DLD1 (cell line): ENCODE data around the gene COX5B.
"Not testable (repeated sequence)": the region's sequence is repeated elsewhere in the genome, so short reads cannot be mapped to it uniquely, and the experiment has no call there.

ENCODE experiments used
- in situ Hi-C: cut with HindIII; loops from 2 replicates; pipeline ENCODE4 v1.10.0; 2017; ENCODE audit warnings: low sequenced_read_pairs

The COX5B gene

DNA sequence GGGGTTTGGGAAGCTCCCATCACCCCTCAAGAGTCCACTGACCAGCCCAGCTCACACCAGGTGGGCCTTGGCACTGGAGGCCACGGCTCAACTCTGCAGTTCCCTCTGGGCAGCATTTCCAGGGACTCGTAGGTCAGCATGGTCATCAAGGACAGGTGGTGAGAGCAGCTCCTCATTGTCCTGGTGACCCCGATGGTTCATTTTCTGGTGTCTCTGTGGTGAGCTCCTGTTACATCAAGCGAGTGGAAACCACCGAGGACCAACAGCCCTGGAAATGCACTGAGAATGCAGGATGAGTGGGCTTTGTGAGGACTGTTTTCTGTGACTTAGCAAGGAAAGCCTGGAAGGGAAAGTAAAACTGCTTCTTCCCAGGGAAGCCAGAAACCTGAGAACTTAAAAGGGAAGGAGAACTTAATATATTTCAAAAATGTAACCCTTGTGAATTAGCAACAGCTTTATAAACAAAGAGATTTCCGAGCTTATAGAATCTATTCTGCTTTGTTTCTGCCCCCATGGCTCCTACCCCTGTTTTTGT is 26.8 kb downstream of the COX5B start:
- in situ Hi-C loops = not testable (repeated sequence)

DNA sequence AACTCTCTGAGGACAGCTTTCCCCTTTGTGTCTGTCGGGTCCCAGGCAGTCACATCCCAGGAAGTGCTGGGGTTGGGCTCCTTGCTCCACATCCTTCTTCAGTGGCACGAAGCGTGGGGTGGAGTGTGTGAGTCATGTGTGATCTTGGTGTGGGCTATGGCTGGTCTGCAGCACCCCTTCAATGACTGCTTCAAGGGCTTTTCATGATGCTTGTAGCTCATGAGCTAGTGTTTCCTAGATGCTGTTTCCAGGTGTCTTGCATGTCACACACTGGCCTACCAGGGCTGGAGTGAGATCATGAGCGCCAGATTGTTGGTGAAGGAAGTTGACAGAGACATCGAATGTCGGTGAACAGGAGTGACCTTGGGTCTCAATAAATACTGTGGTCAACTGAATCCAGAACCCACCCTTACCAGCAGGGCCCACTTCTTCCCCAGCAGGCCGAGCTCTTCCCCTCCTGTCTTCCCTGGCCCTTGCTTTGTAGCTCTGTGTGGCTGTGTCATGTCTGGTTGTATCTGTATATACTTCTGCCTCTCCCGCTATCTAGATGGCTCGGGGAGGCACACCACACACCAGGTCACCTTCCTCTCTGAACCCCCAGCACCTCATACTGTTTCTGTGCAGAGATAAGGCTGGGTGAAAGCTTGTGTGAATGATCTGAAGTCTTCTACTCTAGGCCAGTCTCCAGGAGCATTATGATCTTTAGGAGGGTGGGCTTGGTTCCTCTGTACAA is 27.5 kb downstream of the COX5B start:
- in situ Hi-C loops = no loop called here

DNA sequence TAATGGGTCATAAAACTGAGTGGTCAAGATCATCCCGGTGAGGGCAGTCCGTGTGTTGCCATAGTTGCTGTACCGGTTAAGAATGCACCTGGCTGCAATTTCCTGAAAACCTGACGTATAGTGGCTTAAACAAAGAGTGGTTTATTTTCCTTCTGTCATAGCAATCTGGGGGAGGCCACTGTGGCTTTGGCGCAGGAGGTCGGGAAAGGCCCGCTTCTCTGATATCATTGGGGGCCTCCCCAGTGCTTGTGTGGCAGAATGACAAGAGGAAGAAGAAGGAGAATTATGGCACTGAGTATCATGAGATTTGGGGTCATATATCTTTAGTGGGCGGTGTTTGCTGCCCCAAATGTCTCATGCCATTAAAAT is 28.0 kb downstream of the COX5B start:
- in situ Hi-C loops = no loop called here

DNA sequence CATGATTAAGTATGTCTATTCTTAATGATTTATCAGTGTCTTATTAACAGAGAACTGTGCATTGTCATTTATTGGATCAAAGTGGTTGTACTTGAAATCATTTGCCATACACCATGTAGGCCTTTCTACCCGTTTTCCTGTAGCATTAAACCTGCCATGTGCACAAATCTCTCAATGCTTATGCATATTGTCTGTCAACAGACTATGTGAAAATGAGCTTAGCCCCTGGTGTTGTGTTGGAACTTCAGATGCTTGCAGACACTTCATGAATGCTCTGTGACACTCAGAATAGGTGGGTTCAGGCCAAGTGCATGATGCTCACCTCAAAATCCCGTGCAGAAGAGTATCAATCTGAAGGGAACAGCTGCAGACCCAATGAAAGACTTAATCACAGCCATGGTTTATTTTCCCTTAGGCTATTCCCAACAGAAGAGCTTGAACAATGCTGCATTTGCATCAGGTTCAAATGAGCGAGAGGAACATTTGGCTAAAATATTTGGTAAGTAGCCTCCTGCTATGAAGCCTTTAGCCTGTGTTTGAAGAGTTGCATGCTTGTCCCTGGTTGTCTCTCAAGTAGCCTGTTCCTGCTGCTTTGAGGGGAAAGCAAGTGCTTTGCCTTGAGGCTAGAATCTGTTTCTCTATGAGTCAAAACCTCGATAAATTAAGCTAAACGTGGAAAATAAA is 29.7 kb downstream of the COX5B start:
- in situ Hi-C loops = no loop called here

DNA sequence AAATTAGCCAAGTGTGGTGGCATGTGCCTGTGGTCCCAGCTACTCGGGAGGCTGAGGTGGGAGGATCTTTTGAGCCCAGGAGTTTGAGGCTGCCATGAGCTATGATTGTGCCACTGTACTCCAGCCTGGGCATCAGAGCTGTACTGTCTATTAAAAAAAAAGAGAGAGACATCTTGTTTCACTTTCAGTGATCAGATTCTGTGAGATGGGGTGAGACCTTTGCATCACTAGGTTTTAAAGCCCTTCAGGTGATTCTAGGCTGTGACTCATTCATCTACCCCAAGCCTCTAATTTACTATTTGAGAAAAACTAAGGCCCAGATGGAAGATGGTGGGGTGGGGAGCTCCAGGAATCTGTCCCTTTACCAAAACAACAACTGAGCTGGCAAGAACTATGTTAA is 30.8 kb downstream of the COX5B start:
- in situ Hi-C loops = no loop called here

DNA sequence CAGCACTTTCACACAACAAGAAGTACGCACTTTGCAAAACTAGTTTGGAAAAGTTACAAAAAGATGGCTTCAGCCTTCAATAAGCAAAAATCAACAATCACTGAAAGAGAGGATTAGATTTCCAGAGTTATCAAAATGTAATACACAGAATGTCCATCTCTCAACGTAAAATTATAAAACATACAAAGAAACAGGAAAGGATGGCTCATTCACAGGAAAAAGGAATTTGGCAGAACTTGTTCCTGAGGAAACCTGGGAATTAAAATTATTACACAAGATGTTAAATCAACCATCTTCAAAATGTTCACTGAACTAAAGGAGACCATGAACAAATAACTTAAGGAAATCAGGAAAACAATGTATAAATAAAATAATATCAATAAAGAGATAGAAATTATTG is 31.6 kb downstream of the COX5B start:
- in situ Hi-C loops = no loop called here

DNA sequence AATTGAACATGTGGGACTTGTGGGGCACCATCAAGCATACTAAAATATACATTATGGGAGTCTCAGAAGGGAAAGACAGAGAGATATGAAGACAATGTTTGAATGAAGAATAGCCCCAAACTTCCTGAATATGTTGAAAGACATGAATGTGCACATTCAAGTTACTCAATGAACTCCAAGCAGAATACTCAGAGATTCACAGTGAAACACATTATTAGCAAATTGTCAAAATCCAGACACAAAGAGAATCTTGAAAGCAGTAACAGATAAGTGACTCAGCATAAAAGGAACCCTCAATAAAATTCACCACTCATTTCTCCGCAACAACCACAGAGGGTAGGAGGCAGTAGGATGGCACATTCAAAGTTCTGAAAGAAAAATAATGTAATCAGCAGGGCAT is 32.4 kb downstream of the COX5B start:
- in situ Hi-C loops = no loop called here

DNA sequence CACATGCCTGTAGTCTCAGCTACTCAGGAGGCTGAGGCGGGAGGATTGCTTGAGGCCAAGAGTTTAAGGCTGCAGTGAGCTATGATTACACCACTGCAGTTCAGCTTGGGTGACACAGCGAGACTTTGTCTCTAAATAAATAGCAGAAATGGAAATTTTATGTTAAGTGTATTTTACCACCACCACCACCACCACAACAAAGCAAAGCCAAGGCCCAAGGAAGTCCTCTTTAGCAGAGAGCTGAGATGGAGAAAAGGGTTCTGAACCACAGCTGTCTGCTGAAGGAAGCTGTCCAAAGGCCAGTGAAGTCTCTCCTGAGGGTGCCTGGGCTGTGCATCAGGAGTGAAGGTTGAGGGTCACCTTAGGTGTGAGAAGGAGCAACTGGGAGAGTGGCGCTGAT is 41.4 kb downstream of the COX5B start:
- in situ Hi-C loops = not testable (repeated sequence)

DNA sequence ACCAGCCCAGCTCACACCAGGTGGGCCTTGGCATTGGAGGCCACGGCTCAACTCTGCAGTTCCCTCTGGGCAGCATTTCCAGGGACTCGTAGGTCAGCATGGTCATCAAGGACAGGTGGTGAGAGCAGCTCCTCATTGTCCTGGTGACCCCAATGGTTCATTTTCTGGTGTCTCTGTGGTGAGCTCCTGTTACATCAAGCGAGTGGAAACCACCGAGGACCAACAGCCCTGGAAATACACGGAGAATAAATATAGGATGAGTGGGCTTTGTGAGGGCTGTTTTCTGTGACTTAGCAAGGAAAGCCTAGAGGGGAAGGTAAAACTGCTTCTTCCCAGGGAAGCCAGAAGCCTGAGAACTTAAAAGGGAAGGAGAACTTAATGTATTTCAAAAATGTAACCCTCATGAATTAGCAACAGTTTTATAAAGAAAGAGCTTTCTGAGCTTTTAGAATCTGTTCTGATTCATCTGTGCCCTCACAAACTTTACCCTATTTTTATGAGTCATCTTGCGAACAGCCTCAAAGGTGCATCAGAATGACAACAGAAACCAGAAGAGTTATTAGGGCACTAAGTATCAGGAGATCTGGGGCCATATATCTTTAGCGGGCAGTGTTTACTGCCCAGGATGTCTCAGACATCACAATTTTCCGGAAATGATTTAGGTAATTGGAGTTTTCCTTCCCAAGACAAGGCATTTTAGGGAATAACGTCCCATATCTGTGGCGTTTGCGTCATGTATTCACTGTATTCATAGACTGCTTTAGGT is 42.4 kb downstream of the COX5B start:
- in situ Hi-C loops = no loop called here

DNA sequence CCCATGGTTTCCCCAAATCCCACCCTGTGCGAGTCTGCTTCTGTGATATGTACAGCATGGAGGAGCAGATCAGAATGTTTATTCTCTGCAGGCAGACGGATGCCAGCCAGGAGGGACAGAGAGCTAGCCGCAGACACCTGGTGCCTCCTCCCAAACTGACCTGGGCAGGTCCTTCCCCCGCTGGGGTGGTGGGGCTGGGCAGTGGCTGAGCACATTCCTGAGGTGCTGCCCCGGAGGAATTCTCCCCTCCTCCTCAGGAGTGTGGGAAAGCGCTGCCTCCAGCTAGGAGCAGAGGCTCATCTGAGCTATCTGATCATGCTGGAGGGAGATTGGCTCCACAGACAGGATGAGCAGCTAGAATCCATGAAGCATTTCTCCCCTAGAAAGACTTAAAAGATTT is 45.3 kb downstream of the COX5B start:
- in situ Hi-C loops = no loop called here

DNA sequence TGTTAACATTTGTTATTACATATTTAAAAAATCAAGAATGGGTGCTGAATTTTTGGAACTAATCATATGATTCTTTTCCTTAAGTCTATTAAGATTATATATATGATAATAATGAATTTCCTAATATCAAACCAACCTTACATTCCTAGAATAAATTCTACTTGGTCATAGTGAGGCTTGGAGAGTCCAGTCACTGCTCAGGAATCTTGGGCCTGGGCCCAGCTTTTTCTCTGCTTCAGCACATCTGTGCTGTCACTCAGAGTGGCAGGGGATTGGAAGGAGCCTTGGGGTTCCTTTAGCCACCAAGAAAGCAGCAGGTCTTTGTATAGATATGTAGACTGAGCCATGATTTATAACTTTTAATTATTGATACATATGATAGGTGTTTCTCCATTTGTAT is 47.6 kb downstream of the COX5B start:
- in situ Hi-C loops = no loop called here

DNA sequence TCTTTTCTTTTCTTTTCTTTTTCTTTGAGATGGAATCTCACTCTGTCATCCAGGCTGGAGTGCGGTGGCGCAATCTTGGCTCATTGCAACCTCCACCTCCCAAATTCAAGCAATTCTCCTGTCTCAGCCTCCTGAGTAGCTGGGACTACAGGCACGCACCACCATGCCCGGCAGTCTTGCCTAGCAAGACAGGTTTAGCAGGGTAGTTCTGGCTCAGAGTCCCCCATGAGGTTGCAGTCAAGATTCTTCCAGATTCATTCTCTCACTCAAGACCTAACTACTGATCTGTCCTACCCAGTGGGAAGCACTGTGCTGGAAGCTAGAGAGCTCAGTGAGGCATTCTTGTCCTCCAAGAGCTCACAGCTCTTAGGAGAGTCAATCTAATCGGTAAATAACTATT is 49.9 kb downstream of the COX5B start:
- in situ Hi-C loops = no loop called here

DNA sequence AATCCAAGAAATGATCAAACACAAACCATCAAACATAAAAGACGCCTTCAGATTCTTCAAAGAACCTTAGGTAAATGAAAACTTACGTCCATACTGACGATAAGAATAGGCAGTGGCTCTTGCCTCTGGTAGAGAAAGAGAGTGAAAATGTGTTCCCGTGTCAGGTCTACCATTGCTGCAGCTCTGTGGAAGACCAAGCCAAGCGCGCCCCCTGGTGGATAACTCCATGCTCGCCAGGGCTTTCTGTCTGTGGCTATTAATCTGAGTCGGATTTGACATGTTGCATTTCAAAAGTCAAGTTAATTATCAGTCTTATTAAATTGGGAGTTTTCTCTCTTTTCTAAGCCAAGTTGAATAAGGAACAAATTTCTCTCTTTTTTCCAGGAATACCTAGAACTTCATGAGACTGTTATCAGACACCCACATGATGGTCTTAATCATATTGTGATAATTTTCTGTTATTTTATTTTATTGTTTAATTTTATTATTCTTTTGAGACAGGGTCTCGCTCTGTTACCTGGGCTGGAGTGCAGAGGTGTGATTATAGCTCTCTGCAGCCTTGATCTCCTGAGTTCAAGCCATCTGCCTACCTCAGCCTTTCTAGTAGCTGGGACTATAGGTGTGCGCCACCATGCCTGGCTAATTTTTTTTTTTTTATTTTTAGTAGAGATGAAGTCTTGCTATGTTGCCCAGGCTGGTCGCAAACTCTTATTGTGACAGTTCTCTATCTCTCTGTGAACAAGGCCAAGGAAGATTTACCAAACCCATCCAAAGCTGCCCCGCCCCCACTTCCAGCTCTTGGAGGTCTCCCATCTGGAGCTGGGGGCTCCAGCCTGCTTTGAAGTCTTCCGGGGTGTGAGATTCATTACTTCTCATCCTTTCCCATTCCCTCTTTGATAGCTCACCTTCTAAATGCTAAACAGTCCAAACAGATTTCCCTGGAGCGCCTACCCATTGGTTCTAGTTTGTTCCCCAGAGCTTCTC is 51.7 kb downstream of the COX5B start:
- in situ Hi-C loops = no loop called here
